ENCODE measurements around the gene LILRA5. TPM values are rescaled to one million over a fixed set of nuclear protein-coding genes. Genes with fewer than 3 reads are reported as not detected.
"Not testable (repeated sequence)": the region's sequence is repeated elsewhere in the genome, so short reads cannot be mapped to it uniquely, and the experiment has no call there.

Gene LILRA5
- not detected in 2 replicates for total RNA-seq
- long read RNA-seq = 0 reads

GRCh38 chr19:54312436-54313377, at the start of gene LILRA5:
TSS of gene LILRA5 (minus strand) at chr19:54313166. CDS start at chr19:54313019, 147 bp downstream.
- H3K9me3 Mint-ChIP-seq (ENCODE audit: low read depth) = no peaks in the 10 kb centered on the region

GRCh38 chr19:54361680-54362422, 48.9 kb upstream of the LILRA5 start:
- H3K27me3 Mint-ChIP-seq = peaks cover 30% of the 10 kb centered on the region
- H3K4me1 Mint-ChIP-seq (ENCODE audit: low read depth); H3K9me3 Mint-ChIP-seq (ENCODE audit: low read depth); H3K4me3 Mint-ChIP-seq (ENCODE audit: low read depth); H3K27ac Mint-ChIP-seq; DNase-seq (ENCODE audit: low spot score, unreplicated experiment); H3K36me3 Mint-ChIP-seq (ENCODE audit: insufficient read depth): not testable (repeated sequence)

More at GRCh38 chr19:54312436-54313377, at the start of gene LILRA5:
- H3K4me3 Mint-ChIP-seq (ENCODE audit: low read depth) = no peak within 1 kb of the TSS
- no peak for TF ChIP-seq CTCF (IDR thresholded peaks at IDR 0.05; ENCODE audit: unreplicated experiment)
- no peak for DNase-seq (ENCODE audit: low spot score, unreplicated experiment)
- peaks cover 24% of the 10 kb centered on the region for H3K27me3 Mint-ChIP-seq
- H3K4me1 Mint-ChIP-seq (ENCODE audit: low read depth) = no peaks in the 10 kb centered on the region
- H3K36me3 Mint-ChIP-seq (ENCODE audit: insufficient read depth) = no peaks in the 10 kb centered on the region
- no peak within 1 kb of the TSS for H3K27ac Mint-ChIP-seq

- peak; percentile 39 for TF ChIP-seq CTCF (IDR thresholded peaks at IDR 0.05; ENCODE audit: unreplicated experiment)
- peak; percentile 37 for DNase-seq (ENCODE audit: low spot score, unreplicated experiment)
- H3K4me3 Mint-ChIP-seq (ENCODE audit: low read depth); H3K9me3 Mint-ChIP-seq (ENCODE audit: low read depth); H3K4me1 Mint-ChIP-seq (ENCODE audit: low read depth); H3K27ac Mint-ChIP-seq; H3K36me3 Mint-ChIP-seq (ENCODE audit: insufficient read depth): not testable (repeated sequence)
- H3K27me3 Mint-ChIP-seq = peaks cover 26% of the 10 kb centered on the region
Observed at GRCh38 chr19:54359149-54359820, 46.3 kb upstream of the LILRA5 start.

GRCh38 chr19:54357381-54357780, 44.4 kb upstream of the LILRA5 start:
- TF ChIP-seq CTCF (IDR thresholded peaks at IDR 0.05; ENCODE audit: unreplicated experiment) = no peak
- Mint-ChIP-seq H3K36me3 (ENCODE audit: insufficient read depth) (no peaks in the 10 kb centered on the region), H3K4me3 (ENCODE audit: low read depth) (no peak overlapping the region), H3K4me1 (ENCODE audit: low read depth) (no peaks in the 10 kb centered on the region), H3K9me3 (ENCODE audit: low read depth) (no peaks in the 10 kb centered on the region), H3K27me3 (peaks cover 24% of the 10 kb centered on the region), H3K27ac (no peak overlapping the region)
- DNase-seq (ENCODE audit: low spot score, unreplicated experiment) = no peak

- H3K4me1 Mint-ChIP-seq (ENCODE audit: low read depth) = no peaks in the 10 kb centered on the region
- no peak overlapping the region for H3K4me3 Mint-ChIP-seq (ENCODE audit: low read depth)
- no peak for DNase-seq (ENCODE audit: low spot score, unreplicated experiment)
- H3K36me3 Mint-ChIP-seq (ENCODE audit: insufficient read depth) = no peaks in the 10 kb centered on the region
- no peak overlapping the region for H3K27ac Mint-ChIP-seq
- H3K9me3 Mint-ChIP-seq (ENCODE audit: low read depth) = no peaks in the 10 kb centered on the region
- H3K27me3 Mint-ChIP-seq = peaks cover 23% of the 10 kb centered on the region
- no peak for TF ChIP-seq CTCF (IDR thresholded peaks at IDR 0.05; ENCODE audit: unreplicated experiment)
Observed at GRCh38 chr19:54356444-54357056, 43.6 kb upstream of the LILRA5 start.
